Breast epithelium (tissue), 4 donors: ENCODE data around the gene INAFM2. TPM values are rescaled to one million over a fixed set of nuclear protein-coding genes. Genes with fewer than 3 reads are reported as not detected.
A peak's percentile ranks its signal among the peaks of the same experiment; 100 is the strongest.

Source experiments
- DNase-seq, 2 donors: peaks; one replicate each; pipeline ENCODE4 v3.0.0-alpha.2; 2019; ENCODE audit warnings: low spot score in 2 of 2
- H3K27ac ChIP-seq, 2 donors: fragments of 200-600 bp; sonication (generic) in 1 of 2; one replicate each; pipeline ENCODE4 v1.5.1; 2016 to 2019; ENCODE audit warnings: mild to moderate bottlenecking in 1 of 2
- H3K27me3 ChIP-seq, 2 donors: fragments of 200-600 bp; sonication (generic) in 1 of 2; one replicate each; pipeline versions ENCODE4 v1.5.1 to v1.6.0; 2017 to 2019; ENCODE audit warnings: control low read depth in 1 of 2, mild to moderate bottlenecking in 1 of 2
- H3K36me3 ChIP-seq: fragments of 200-600 bp; one replicate; pipeline ENCODE4 v1.5.1; 2019
- H3K4me1 ChIP-seq, 2 donors: fragments of 200-600 bp; sonication (generic); one replicate each; pipeline ENCODE4 v1.5.1; 2016 to 2019; ENCODE audit warnings: control low read depth in 1 of 2
- H3K4me3 ChIP-seq, 3 donors: fragments of 200-600 bp; sonication (generic); 1 replicate in 2 of 3; 2 replicates in 1 of 3; pipeline ENCODE4 v1.5.1; 2016 to 2019; ENCODE audit warnings: mild to moderate bottlenecking in 3 of 3, moderate library complexity in 2 of 3
- H3K9me3 ChIP-seq, 2 donors: fragments of 200-600 bp; sonication (generic) in 1 of 2; one replicate each; pipeline ENCODE4 v1.5.1; 2016 to 2019; ENCODE audit warnings: control low read depth in 1 of 2
- CTCF ChIP-seq, 3 donors: fragments of 450-650 bp; IDR thresholded peaks; one replicate each; pipeline ENCODE4 v1.5.1; 2016 to 2017; ENCODE audit warnings: antibody characterized with exemption in 3 of 3, mild to moderate bottlenecking in 3 of 3, moderate library complexity in 3 of 3
- POLR2A ChIP-seq: fragments of 450-650 bp; IDR thresholded peaks from one replicate; pipeline ENCODE4 v1.6.1; 2016; ENCODE audit warnings: antibody characterized with exemption, mild to moderate bottlenecking, moderate library complexity
- POLR2AphosphoS5 ChIP-seq, 3 donors: sonication (generic); formaldehyde crosslinking; IDR thresholded peaks; one replicate each; pipeline ENCODE4 v1.6.1; 2017; ENCODE audit warnings: antibody characterized with exemption in 3 of 3
- intact Hi-C: fragments of 100-400 bp; cut with DNase I; formaldehyde crosslinking; loops from one replicate; pipeline ENCODE4 v1.15.1; 2023; ENCODE audit warnings: low total_unique reads
- total RNA-seq, 3 donors: library from RNA; depleted of rRNA; stranded (reverse); fragments of >200 nt; gene quantifications; one replicate each; pipeline ENCODE4 v1.1.0, GENCODE V29; 2016

Gene INAFM2
- total RNA-seq, 3 donors from 2014 or later, result 5.1 to 17.3 (median 12.5) TPM

- Histone ChIP-seq H3K9me3 (no peaks in the 10 kb centered on the region), H3K4me1 (no peaks in the 10 kb centered on the region), H3K27ac (no peak overlapping the region), H3K4me3 (no peak overlapping the region), H3K36me3 (no peaks in the 10 kb centered on the region), H3K27me3 (no peaks in the 10 kb centered on the region)
- TF ChIP-seq POLR2AphosphoS5 (IDR thresholded peaks at IDR 0.05), result no peak
- peak in 2 of 3 donors; percentile 26 to 45 for TF ChIP-seq CTCF (IDR thresholded peaks at IDR 0.05)
- no peak for DNase-seq
- intact Hi-C loops, result no loop called here
These were observed 13.2 kb upstream of the INAFM2 start for GRCh38 chr15:40310001-40310959.

GRCh38 chr15:40310993-40311392 lies 12.5 kb upstream of the INAFM2 start:
- Histone ChIP-seq H3K4me3 (no peak overlapping the region), H3K27me3 (no peaks in the 10 kb centered on the region), H3K9me3 (no peaks in the 10 kb centered on the region), H3K36me3 (no peaks in the 10 kb centered on the region), H3K27ac (no peak overlapping the region), H3K4me1 (no peaks in the 10 kb centered on the region)
- no peak for DNase-seq
- TF ChIP-seq POLR2AphosphoS5 (IDR thresholded peaks at IDR 0.05) (no peak), CTCF (IDR thresholded peaks at IDR 0.05) (no peak), POLR2A (no peak)
- intact Hi-C loops, result no loop called here

- Histone ChIP-seq H3K27ac (no peak overlapping the region), H3K4me1 (no peaks in the 10 kb centered on the region), H3K36me3 (no peaks in the 10 kb centered on the region), H3K4me3 (no peak overlapping the region), H3K9me3 (no peaks in the 10 kb centered on the region), H3K27me3 (no peaks in the 10 kb centered on the region)
- intact Hi-C loops, result no loop called here
- DNase-seq, result no peak
- TF ChIP-seq POLR2AphosphoS5 (IDR thresholded peaks at IDR 0.05) (no peak), POLR2A (no peak), CTCF (IDR thresholded peaks at IDR 0.05) (no peak)
These were observed 10.9 kb upstream of the INAFM2 start for GRCh38 chr15:40312370-40313158.

- intact Hi-C loops, result no loop called here
- DNase-seq, result no peak
These were observed 9.7 kb upstream of the INAFM2 start for GRCh38 chr15:40313531-40314398.

More at GRCh38 chr15:40313531-40314398, 9.7 kb upstream of the INAFM2 start:
- no peaks in the 10 kb centered on the region for H3K36me3 ChIP-seq
- H3K9me3 ChIP-seq, result no peaks in the 10 kb centered on the region
- H3K4me3 ChIP-seq, result no peak overlapping the region
- no peak for TF ChIP-seq POLR2A
- TF ChIP-seq CTCF (IDR thresholded peaks at IDR 0.05), result no peak
- TF ChIP-seq POLR2AphosphoS5 (IDR thresholded peaks at IDR 0.05), result no peak
- H3K27ac ChIP-seq, result no peak overlapping the region
- no peaks in the 10 kb centered on the region for H3K27me3 ChIP-seq
- H3K4me1 ChIP-seq, result no peaks in the 10 kb centered on the region
